Stimulated activated naive CD4-positive, alpha-beta T cell treated with Interleukin-2 at 50 U/mL for 16 hours (primary cell): ENCODE measurements around the gene TMEM134.
"Not testable (repeated sequence)": the region's sequence is repeated elsewhere in the genome, so short reads cannot be mapped to it uniquely, and the experiment has no call there.

Experiments
- DNase-seq: peaks from one replicate; lab custom pipeline; 2025; lab: John Stamatoyannopoulos, UW

Gene TMEM134

DNA sequence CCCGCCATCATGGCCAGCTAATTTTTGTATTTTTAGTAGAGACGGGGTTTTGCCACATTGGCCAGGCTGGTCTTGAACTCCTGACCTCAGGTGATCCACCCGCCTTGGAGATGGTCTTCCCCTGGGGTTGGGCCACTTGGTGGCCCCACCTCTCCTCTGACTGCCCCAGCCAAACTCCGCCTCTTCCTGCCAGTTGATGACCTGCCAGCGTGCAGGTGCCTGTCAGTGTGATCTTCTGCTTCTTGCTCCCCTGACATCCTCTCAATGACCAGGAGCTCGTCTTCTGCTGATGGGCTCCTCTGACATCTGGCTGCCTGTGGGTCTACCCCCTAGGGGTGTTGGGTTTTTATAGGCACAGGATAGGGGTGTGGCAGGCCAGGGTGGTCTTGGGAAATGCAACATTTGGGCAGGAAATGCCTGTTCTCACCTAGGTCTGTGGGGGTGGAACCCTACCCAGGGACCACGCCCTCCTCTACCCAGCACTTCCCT lies 16.9 kb upstream of the TMEM134 start:
- peak; percentile 20 for DNase-seq

DNA sequence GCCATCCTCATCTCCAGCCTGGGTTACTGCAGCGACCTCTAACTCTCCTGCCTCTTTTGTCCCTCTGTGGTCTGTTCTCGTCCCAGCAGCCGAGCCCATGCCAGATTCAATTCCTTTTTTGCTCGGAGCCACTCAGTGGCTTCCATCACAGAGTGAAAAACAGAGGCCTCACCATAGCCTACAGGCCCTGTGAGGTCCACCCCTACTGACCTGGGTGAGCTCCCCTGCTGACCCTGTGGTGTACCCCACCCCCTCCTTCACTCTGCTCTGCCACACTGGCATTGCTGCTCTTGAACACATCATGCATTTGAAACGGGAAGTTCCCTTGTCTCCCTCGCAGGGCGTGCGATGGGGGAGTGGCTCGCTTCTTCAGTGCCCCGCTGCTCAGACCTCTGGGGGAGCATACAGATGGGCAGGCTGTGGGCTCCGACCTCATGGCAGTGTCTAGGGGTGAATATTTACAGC lies 15.8 kb upstream of the TMEM134 start:
- DNase-seq: peak; percentile 61

DNA sequence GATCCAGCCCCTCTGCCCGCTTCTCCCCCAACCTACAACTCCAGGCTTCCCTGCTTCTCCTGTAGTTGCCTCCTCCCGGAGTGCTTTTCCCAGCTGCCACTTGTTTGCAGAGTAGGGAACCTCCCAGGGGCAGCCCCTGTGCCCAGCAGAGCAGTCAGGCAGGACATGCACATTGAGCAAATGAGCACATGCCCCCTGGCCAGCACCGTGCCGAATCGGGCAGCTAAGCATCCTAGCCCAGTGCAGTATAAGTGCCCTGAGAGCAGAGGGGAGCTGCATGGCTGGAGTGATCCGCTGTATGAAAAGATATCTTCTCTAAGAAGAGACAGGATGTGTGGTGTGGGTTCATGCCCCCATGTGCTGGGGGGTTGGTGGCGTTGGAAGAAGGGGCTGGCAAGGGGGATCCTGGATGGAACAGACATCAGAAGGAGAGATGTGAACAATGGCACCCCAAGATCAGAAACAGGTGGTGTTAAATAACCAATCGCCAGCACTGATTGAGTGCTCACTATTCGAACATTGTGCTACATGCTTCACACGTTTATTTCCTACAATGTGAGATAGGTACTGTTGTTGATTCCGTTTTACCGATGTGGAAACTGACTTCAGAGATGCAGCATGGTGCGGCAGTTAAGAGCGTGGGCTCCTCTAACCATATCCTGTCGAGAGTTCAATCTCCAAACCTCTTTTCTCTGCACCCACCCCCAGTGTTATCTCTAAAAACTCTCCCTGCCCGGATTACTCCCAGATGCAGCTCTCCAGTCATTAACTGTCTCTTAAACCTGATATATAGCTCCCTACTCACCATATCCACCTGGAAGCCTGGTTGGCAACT lies 15.0 kb upstream of the TMEM134 start:
- peak; percentile 41 for DNase-seq

DNA sequence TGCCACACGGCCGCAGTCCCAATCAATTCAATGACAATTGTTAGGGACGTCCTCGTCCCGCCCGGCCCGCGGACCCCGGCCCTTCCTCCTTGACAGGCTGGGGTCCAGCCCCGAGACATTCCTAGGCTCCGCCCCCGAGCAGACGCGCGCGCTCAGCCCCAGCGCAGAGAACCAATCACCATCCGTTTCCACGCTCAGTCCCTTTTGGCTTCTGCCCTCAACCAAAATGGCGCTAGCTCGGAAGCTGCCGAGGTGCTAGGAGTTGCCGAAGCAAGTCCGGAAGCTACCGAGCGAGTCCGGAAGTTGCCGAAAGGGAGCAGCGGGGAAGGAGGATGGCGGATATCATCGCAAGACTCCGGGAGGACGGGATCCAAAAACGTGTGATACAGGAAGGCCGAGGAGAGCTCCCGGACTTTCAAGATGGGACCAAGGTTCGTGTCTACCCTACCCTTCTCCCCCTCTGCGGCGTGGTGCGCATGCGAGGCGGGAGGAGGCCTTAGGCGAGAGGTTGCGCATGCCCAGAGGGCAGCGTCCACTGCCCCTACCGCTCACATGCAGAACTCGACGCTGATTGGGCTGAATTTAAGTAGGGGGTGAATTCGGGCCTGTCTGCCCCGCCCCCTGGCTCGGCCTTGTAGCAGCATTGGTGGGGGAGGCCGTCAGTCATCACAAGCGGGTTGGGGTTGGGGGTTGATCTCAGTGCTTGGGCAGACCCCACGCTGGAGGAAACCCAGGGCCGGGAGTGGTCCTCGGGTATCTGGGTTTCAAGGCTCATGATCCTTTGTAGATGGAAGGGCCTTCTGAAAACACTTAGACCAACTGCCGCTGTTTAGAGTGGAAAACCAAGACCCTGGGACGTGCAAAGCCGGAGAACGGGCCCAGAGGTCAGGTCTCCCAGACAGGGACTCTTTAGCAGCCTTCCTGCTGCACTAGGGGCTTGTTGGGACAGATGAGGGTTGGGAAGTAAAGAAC lies 14.1 kb upstream of the TMEM134 start, which contains the start of gene AIP:
Gene AIP, plus strand, starts transcription at position 200 of the 972 bp plus-strand sequence. Its CDS starts 133 bp downstream, at position 333.
- DNase-seq: peak; percentile 98

DNA sequence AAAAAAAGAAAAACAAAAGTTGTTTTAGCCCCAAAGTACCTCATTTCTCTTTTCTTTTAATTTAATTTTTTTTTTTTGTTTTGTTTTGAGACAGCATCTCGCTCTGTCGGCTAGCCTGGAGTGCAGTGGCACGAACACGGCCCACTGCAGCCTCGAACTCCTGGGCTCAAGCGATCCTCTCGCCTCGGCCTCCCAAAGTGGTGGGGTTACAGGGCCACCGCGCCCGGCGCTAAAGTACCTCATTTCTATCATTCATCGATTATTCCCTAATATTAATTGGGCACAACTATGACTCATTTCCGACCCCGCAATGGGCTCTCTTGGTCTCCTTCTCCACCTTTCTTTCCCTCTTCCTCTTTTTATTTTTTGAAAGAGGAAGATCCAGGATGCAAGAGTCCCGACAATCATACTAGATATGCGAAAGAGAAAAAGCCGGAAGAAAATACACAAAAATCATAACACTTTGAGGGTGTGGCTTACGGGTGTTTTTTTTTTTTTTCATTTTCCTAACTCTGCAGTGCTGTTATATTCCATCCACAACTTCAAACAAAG lies 13.3 kb upstream of the TMEM134 start:
- no peak for DNase-seq

DNA sequence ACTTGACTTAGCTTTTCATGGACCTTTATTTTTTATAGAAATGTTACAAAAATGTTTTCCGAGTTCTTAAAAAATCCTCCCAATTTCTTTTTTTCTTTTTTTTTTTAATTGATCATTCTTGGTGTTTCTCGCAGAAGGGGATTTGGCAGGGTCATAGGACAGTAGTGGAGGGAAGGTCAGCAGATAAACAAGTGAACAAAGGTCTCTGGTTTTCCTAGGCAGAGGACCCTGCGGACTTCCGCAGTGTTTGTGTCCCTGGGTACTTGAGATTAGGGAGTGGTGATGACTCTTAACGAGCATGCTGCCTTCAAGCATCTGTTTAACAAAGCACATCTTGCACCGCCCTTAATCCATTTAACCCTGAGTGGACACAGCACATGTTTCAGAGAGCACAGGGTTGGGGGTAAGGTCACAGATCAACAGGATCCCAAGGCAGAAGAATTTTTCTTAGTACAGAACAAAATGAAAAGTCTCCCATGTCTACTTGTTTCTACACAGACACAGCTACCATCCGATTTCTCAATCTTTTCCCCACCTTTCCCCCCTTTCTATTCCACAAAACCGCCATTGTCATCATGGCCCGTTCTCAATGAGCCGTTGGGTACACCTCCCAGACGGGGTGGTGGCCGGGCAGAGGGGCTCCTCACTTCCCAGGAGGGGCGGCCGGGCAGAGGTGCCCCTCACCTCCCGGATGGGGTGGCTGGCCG lies 8.4 kb upstream of the TMEM134 start:
- DNase-seq: not testable (repeated sequence)

DNA sequence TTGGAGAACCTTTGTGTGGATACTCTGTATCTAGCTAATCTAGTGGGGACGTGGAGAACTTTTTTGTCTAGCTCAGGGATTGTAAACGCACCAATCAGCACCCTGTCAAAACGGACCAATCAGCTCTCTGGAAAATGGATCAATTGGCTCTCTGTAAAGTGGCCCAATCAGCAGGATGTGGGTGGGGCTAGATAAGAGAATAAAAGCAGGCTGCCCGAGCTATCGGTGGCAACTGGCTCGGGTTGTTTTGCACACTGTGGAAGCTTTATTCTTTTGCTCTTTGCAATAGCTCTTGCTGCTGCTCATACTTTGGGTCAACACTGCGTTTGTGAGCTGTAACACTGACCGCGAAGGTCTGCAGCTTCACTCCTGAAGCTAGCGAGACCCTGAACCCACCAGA lies 7.6 kb upstream of the TMEM134 start:
- not testable (repeated sequence) for DNase-seq

DNA sequence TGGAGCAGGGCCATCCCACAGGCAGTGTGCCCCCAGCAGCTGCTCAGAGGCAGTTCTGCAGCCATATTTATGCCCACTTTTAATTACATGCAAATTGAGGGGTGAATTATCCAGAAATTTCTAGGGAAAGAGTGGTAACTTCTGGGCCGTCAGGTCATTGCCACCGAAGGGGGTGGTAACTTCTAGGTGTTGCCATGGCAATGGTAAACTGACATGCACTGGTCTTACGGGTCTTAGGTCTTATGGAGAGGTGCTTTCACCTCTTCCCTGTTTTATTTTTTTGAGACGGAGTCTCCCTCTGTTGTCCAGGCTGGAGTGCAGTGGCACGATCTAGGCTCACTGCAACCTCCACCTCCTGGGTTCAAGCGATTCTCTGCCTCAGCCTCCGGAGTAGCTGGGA lies 3.8 kb upstream of the TMEM134 start:
- no peak for DNase-seq

DNA sequence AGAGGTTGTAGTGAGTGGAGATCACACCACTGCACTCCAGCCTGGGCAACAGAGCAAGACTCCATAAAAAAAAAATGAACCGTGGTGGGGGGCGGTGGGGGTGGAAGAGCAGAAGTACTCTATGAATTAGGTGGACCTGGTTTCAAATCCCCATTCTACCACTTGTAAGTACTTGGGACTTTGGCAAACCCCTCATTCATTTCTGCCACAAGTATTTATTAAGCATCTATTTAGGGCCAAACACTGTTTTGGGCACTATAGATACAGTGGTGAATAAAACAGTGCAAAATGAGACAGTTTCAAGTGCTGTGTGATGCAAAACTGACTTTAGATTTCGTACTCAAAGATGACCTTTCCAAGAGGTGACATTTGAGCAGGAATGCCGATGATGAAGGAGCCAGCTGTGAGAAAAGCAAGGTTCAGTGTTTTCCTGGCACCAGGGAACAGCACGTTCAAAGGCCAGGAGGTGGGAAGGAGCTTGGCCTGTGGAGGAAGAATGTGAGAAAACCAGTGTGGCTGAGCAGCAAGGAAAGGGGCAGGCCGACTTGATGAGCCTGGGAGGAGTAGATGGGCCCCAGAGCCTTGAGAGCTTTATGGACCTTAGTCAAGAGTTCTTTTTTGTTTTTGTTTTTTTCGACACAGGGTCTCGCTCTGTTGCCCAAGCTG lies 1.4 kb upstream of the TMEM134 start:
- no peak for DNase-seq

DNA sequence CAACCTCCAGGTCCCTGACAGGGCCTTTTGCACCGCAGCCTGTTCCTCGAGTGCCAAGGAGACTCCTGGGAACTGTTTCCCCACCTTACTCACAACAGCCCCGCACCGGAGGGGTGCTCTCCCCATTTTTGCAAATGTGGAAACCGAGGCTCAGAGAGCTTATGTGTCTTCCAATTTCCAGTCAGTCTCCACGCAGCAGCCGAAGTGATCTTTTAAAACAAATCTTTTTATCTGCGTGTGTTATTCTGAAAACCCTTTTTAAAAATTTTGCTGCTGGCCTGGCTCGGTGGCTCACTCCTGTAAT lies 409 bp upstream of the TMEM134 start:
- no peak for DNase-seq

DNA sequence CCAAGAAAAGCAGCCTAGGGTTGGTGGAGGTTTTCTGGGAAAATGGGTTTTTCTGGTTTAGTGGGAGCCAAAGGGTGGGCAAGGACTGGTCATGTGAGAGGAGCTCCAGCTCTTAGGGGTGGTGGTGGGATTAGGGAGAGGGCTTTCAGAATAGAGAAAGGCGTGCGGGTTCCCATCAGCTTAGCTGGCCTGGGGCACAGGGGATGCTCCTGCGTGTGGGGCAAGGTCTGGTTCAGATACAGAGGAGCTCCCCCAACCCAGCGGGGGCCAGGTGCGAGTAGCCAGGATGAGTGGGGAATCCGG lies 644 bp downstream of the TMEM134 start:
- no peak for DNase-seq

DNA sequence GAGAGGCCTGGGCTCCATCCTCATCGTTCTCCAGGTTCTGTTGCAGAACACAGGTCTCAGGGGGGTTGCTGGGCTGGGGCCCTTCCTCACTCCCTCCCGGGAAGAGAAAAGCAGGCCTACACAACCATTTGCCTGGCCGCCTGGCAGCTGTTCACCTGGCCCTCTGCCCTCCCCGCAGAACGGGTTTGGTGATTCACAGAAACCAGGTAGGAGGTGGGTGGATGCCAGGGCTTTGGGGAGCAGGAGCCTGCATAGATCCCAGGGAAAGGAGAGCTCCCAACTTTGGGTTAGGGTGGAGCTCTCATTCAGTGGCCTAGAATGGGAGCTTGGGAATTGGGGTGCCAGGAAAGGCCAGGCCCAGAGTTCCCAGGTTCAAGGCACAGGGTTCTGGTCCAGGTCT lies 995 bp downstream of the TMEM134 start:
- DNase-seq: peak; percentile 5

DNA sequence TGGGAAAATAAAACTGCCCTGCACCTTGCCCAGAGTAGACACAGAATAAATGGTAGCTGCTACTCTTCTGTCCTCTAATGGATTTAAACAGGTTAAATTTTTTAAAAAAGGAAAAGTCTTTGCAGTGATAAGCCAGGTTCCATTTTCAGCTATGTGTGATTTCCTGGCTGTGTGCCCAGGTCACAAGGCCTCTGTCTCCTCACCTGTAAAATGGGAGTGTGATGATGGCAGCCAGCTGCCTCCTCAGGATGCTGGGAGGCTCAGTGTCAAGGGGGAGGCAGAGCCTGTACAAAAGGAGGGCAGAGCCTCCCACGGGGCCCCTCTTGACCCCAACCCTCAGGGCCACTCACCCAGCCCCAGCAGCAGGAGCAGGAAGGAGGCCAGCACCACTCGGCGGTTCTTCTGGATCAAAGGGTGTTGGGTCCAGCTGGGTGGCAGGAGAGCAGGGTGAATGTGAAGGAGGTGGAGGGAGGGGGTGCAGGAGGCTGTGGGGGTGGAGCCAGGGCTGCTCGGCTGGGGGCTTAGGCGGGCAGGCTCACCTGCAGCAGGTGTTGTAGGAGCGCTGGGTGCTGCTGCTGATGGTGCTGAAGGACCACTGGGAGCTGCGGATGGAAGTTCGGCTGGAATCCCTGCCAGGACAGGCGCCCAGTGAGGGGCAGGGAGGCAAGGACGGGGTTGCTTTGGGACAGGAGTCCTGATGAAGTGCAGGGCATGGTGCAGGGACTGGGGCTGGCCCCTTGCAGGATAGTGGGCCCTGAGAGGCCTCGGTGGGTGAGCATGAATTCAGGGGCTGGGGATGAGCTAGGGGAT lies 1.9 kb downstream of the TMEM134 start:
- no peak for DNase-seq

DNA sequence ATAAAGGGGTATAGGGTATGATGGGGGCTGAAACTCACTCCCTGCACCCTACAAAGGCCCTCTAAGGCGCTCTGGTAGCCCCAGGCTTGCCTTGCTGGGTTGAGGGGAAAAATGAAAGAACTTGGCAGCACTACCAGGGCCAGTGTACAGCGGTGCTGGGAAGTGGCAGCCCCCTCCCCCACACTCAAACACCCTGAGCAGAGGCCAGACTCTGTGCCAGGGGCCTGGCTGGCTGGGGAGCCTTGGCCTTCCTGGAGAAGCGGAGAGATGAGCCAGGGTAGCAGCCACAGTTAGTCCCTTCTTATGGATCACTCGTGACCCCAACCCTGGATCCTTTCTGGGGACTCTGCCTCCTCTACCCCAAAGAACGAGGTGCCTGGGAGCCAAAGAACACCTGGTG lies 2.7 kb downstream of the TMEM134 start:
- DNase-seq: no peak

DNA sequence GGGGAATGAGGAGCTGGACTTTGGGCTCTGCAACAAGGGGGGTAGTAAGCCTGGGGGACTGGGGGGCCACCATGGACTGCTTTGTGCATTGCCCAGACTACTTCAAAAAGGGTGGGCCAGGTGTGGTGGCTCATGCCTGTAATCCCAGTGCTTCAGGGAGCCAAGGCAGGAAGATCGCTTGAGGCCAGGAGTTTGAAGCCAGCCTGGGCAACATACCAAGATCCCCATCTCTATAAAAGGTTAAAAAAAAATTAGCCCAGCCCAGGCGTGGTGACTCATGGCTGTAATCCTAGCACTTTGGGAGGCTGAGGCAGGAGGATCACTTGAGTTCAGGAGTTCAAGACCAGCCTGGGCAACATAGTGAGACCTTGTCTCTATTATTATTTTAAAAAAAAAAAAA lies 3.5 kb downstream of the TMEM134 start:
- DNase-seq: not testable (repeated sequence)

DNA sequence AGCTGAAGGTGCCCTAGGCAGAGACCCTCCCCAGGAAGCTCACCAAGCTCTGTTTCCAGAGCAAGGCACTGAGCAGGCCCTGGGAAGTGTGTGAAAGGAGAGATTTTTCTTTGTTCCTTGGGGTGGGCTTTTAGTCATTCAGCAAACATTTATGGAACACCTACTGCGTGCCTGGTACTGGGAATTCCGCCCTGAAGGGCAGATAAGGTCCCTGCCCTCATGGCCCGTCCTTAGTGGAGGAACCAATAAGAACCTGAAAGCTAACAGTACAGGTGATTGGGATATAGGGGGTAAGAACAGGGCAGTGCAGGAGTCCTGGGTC lies 3.9 kb downstream of the TMEM134 start:
- no peak for DNase-seq

DNA sequence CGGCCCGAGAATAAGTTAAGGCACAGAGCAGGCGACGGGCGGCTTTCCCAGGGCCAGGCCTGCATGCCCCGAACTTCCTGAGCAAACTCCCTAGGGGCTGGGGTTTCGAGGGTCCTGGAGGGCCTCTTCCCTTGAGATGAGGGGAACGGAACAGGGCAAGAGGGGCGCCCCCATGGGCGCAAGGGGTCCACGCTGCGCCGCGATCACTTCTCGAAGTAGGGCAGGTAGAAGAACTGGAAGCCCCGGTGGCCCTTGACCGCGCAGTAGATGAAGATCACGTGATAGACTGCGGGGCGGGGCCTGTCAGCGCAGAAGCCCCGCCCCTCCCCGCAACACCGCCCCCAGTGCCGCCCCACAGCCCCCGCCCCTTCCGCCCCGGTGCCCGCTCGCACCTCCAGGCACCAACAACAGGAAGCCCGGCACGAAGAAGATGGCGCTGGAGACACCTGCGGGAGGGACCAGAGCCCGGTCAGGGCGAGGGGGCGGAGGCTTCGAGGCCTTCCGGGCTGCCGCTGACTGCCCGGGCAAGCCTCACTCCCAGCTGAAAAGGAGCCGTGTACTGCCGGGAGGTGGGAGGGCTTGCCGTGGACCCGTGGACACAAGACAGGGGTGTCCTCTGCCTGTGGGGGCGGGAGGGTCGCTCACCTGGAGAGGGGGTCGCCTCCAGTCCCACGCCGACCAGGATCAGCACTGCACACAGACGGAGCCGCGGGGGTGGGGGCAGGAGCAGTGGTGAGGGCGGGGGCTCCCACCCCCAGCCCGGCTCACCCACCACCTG lies 4.5 kb downstream of the TMEM134 start:
- peak; percentile 90 for DNase-seq

DNA sequence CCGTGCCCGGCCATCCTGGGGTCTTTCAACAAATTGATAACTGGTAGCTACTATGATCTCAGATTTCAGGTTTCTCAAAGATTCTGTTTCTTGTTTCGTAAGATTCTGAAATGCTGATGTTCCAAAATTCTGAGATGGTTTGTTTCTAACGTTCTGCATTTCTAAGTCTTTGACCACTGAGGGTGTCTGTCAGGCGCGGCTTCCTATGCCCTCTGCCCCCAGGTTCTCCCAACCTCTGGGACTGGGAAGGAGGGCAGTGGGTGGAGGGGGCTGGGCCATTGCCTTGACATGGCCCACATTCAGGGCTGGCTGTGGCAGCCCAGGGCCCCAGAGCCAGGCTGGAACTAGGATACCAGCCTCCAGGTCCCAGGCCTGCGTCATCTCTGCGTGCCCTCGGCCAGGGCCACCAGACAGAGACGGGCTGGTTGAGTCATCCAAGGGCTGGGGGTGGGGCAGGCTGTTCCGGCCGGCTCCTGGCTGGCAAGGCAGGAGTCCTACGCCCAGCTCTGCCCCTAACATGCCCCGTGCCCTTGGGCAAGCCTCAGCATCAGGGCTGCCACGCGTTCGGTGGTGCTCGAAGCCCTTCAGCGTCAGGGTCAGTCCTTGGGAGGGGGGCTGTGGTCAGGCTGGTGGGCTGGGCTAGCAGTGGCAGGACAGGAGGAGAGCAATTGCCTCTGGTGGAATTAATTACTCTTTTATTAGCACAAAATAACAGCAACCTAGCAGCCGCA lies 5.2 kb downstream of the TMEM134 start:
- DNase-seq: no peak

DNA sequence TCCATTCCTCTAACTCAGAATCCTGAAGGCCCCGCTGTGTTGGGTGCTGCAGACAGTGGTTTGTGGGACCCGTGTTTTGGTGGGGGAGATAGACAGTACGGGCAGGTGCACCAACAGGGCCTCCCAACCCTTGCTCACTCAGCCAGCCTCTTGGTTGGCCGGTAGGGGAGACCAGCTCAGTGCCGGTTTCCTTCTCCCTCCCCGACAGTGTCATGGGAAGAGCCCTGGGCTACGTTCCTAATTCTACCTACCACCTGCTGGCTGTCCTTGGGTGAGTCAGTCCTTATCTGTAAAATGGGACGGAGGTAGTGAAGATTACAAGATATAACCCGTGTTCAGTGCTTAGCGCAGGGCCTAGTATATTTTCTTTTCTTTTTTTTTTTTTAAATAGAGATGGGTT lies 5.9 kb downstream of the TMEM134 start:
- no peak for DNase-seq
